GM13977 (cell line): ENCODE data around the gene ANKS1A.

ENCODE experiments used
- DNase-seq: peaks from one replicate; pipeline ENCODE4 v3.0.0; 2012; ENCODE audit warnings: low spot score
- in situ Hi-C: fragments of 300-500 bp; cut with MboI; formaldehyde crosslinking; loops from one replicate; pipeline ENCODE4 v1.12.0; 2022; ENCODE audit warnings: low sequenced_read_pairs, low pct_unique_long_range_greater_than_20kb, mixed read lengths, inconsistent platforms; ENCODE audit not compliant: unreplicated experiment
- TF ChIP-seq, protein P1 (sequence below): IDR thresholded peaks from 2 replicates; pipeline ENCODE4 v1.5.1; 2012; ENCODE audit warnings: mild to moderate bottlenecking, control low read depth; ENCODE audit not compliant: insufficient read depth; ENCODE audit errors: extremely low read depth, missing control alignments

ANKS1A gene

DNA sequence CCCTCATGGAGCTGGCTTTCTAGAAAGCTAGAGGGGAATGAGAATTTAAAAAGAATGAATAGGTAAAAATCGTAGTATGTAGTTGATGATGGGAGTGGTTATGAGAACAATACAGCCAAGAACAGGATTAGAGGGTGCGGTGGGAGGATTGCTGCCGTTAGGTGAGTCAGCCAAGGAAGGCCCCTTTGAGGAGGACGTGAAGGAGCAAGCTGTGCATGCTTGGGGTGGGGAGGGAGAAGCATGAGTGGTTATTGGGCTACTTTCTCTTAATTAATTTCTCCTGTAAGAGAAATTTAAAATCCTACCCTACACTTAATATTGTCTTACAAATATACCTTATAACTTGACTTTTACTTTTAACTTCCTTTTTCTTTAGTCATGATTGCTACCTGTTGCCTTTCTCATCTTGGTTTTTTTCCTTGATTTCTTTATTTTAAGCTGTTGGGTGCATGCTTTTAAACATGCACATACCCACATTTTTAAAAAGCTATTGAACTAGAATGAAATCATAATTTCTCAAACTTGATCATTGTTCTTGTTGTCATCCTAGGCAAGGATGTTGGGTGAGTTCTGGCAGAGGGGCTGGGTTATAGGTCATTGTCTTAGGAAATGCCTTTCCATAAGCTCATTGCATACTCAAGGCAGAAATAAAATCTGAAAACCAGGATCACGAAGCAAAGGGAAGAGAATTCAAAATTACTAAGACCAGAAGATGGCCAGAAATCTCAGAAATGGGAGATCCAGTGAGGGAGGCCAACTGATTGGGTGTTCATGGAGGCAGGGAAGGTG is 137.6 kb downstream of the ANKS1A start:
- in situ Hi-C loops: no loop called here
- DNase-seq: no peak
- TF ChIP-seq, protein P1, sequence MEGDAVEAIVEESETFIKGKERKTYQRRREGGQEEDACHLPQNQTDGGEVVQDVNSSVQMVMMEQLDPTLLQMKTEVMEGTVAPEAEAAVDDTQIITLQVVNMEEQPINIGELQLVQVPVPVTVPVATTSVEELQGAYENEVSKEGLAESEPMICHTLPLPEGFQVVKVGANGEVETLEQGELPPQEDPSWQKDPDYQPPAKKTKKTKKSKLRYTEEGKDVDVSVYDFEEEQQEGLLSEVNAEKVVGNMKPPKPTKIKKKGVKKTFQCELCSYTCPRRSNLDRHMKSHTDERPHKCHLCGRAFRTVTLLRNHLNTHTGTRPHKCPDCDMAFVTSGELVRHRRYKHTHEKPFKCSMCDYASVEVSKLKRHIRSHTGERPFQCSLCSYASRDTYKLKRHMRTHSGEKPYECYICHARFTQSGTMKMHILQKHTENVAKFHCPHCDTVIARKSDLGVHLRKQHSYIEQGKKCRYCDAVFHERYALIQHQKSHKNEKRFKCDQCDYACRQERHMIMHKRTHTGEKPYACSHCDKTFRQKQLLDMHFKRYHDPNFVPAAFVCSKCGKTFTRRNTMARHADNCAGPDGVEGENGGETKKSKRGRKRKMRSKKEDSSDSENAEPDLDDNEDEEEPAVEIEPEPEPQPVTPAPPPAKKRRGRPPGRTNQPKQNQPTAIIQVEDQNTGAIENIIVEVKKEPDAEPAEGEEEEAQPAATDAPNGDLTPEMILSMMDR: no peak

DNA sequence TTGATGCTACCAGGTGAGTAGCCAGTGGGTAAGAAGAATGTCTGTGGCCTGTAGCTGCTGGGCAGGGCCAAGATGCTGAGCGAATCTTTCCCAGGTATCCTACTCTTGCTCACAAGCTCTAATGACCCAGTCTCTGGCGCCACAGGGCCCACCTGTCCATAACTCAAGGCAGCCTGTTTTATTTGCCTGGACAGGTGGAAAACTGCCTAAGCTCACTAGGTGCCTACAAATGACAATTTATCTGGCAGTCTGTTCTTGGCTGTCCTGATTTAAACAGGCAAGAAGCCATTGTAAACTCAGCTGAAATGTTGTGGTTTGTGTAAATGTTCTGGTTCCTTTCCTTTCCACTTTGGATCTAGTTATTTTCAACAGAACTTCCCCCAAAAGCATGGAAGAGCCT is 138.8 kb downstream of the ANKS1A start:
- in situ Hi-C loops: no loop called here

DNA sequence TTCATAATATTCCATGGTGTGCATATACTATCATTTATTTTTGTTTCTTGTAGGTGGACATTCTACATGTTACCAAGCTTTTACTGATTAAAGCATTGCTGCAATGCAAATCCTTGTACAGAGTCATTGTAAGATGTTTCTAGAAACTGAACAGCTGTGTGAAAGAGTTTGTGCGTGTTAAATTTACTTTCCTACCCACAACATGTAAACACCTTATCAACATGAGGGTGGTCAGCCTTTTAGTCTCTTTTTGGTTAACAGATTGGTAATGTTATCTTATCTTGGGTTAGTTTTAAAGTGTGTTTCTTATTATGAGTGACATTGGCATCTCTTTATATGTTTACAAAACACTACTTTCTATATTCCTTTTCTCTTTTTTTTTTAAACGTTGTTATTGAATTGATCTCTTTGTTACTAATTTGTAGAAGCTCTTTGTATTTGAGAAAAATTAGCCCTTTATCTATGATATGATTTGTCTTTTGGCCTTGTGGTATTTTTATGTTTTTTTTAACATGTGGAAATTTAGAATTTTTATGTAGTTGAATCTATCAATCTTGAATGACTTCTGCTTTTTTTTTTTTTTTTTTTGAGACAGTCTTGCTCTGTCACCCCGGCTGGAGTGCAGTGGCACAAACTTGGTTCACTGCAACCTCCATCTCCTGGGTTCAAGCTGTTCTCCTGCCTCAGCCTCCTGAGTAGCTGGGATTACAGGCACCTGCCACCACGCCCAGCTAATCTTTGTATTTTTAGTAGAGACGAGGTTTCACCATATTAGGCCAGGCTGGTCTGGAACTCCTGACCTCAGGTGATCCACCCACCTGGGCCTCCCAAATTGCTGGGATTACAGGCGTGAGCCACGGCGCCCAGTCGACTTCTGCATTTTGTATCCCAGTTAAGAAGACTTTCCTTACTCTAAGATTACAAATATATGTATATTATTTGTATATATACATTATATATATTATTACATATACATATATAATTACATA is 140.0 kb downstream of the ANKS1A start:
- no peak for DNase-seq
- in situ Hi-C loops: no loop called here
- TF ChIP-seq, protein P1: no peak

More for the DNA sequence above, 138.8 kb downstream of the ANKS1A start:
- DNase-seq: no peak
- TF ChIP-seq, protein P1: no peak

DNA sequence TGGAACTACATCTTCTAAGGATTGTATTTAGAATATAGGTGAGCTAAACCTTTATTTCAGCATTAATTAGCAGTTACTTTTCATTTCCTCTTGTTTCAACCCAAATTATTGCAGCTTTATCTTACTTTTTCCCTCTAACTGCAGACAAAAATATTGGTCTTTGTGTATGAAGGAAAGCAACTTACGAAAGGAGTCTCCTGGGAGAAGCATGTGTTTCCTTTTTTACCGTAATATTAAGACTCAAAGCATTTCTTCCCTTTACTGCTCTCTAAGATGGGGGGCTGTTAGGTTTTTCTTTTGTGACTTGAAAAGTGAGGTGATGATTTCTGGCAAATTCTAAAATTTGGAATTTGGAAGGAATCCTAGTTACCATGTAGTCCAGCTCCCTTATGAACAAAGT is 141.0 kb downstream of the ANKS1A start:
- no peak for DNase-seq
- in situ Hi-C loops: no loop called here
- TF ChIP-seq, protein P1: no peak

DNA sequence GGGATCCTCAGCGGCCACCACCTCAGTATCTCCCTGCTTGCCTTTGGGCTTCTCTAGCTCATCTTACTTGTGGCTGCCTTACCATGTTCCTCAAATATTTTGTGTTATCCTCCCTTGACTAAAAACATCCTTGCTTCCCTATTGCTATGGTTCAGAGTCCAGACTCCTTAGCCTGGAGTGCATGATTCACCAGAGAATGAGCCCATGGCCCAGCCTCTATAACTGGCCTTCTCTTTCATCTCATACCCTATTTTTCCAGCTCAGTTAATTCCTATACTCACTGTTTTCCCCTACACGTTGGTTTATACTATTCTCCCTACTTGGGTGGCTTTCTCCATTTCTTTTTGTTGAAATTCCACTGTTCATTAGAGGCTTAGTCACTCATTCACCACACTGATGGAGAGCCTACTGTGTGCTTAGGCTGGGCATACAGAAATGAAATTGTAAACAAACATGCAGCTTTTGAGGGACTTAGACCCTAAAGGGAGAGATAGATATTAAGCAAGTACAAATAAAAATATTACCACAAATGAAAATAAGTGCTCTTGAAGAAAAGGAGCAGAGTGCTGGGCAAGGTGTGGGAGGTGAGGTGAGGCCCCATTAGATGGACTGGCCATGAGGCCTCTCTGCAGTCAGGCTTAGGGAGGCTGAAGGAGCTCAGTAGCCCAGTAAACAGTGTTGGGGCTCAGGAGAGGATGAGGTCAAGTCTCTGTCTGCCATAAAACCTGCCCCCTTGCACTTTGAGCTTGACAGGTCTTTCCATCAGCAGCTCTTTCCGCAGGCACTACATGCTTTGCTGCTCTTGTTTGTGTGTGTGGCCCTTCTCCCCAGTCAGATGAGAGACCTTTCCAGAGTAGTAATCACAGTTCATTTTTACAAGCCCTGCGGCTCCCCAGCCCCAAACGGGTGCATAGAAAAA is 142.8 kb downstream of the ANKS1A start:
- TF ChIP-seq, protein P1: no peak
- in situ Hi-C loops: no loop called here
- no peak for DNase-seq

DNA sequence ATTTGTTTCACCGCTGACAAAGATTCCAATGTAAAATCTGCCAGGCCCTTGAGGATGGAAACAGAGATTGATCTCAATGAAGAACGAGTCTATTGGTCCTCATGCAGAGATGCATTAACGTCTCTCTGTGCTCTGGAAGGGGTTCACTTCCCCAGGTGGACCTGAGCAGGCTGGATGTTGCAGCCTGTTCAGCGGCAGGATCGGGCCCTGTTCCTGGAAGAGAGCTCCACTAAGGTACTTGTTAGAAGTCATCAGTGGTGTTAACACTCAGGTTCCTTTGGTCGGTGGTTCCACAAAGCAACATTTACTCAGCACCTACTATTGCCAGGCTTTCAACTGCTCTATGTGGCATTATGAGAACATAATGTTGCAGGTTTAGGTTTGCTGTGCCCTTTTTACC is 144.6 kb downstream of the ANKS1A start:
- DNase-seq: no peak
- TF ChIP-seq, protein P1: no peak
- in situ Hi-C loops: no loop called here
